Keratinocyte (primary cell): Measurements from ENCODE around the gene KCNMB3. TPM values are rescaled to one million over a fixed set of nuclear protein-coding genes. Genes with fewer than 3 reads are reported as not detected.

ENCODE experiments used
- DNase-seq: peaks from one replicate; pipeline ENCODE4 v3.0.0-alpha.2; 2011; ENCODE audit warnings: low read depth, missing footprints, low spot score
- FAIRE-seq: peaks from 2 replicates; lab custom pipeline; 2011; peaks lifted over from hg19 to GRCh38; lab: Jason Lieb, UNC
- H2AFZ ChIP-seq: 2 replicates; pipeline ENCODE4 v1.6.0; 2012; ENCODE audit warnings: low read length, control low read depth, inconsistent platforms; ENCODE audit not compliant: control insufficient read depth
- H3K27ac ChIP-seq: 2 replicates; pipeline ENCODE4 v1.5.1; 2011; ENCODE audit warnings: low read length; ENCODE audit not compliant: control insufficient read depth, insufficient read depth
- H3K27me3 ChIP-seq: 3 replicates; pipeline ENCODE4 v1.6.0; 2011; ENCODE audit warnings: low read length; ENCODE audit not compliant: control insufficient read depth, insufficient read depth; ENCODE audit errors: extremely low read depth
- H3K36me3 ChIP-seq, 2 experiments: 2 replicates in 1 of 2; 3 replicates in 1 of 2; pipeline ENCODE4 v1.5.1; 2011; ENCODE audit warnings: low read length in 2 of 2, mild to moderate bottlenecking in 1 of 2; ENCODE audit not compliant: control insufficient read depth in 2 of 2, insufficient read depth in 2 of 2; ENCODE audit errors: extremely low read depth in 1 of 2
- H3K4me1 ChIP-seq: 3 replicates; pipeline ENCODE4 v1.5.1; 2011; ENCODE audit warnings: low read length; ENCODE audit not compliant: control insufficient read depth, insufficient read depth; ENCODE audit errors: extremely low read depth
- H3K4me2 ChIP-seq: 3 replicates; pipeline ENCODE4 v1.6.0; 2011; ENCODE audit warnings: low read depth, low read length; ENCODE audit not compliant: control insufficient read depth, insufficient read depth; ENCODE audit errors: extremely low read depth
- H3K4me3 ChIP-seq, 3 experiments: fragments of 200-600 bp in 1 of 3; sonication (generic) in 1 of 3; 2 replicates in 2 of 3; 3 replicates in 1 of 3; pipeline ENCODE4 v1.5.1; 2011 to 2016; ENCODE audit warnings: low read length in 3 of 3, mild to moderate bottlenecking in 3 of 3, control low read depth in 2 of 3, inconsistent platforms in 1 of 3, low read depth in 1 of 3, mixed read lengths in 1 of 3, mixed run types in 1 of 3, moderate library complexity in 1 of 3; ENCODE audit not compliant: control insufficient read depth in 2 of 3, insufficient read depth in 2 of 3; ENCODE audit errors: extremely low read depth in 1 of 3
- H3K79me2 ChIP-seq: 2 replicates; pipeline ENCODE4 v1.6.0; 2012; ENCODE audit warnings: low read length; ENCODE audit not compliant: control insufficient read depth, insufficient read depth
- H3K9ac ChIP-seq: 3 replicates; pipeline ENCODE4 v1.6.0; 2011; ENCODE audit warnings: low read length; ENCODE audit not compliant: control insufficient read depth, insufficient read depth; ENCODE audit errors: extremely low read depth
- H3K9me1 ChIP-seq: 3 replicates; pipeline ENCODE4 v1.6.0; 2011; ENCODE audit warnings: low read length; ENCODE audit not compliant: control insufficient read depth, insufficient read depth; ENCODE audit errors: extremely low read depth
- H3K9me3 ChIP-seq: 2 replicates; pipeline ENCODE4 v1.5.1; 2012; ENCODE audit warnings: low read depth, low read length; ENCODE audit not compliant: control insufficient read depth
- H4K20me1 ChIP-seq: 3 replicates; pipeline ENCODE4 v1.6.0; 2011; ENCODE audit warnings: low read length; ENCODE audit not compliant: control insufficient read depth, insufficient read depth; ENCODE audit errors: extremely low read depth
- CTCF ChIP-seq, 3 experiments: IDR thresholded peaks in 1 of 3; conservative IDR thresholded peaks in 1 of 3; optimal IDR thresholded peaks in 1 of 3; 2 replicates in 2 of 3; 3 replicates in 1 of 3; pipeline versions ENCODE3 to v1.5.1; 2011; ENCODE audit warnings: low read length in 3 of 3, mild to moderate bottlenecking in 3 of 3, moderate library complexity in 2 of 3, control low read depth in 1 of 3, inconsistent platforms in 1 of 3; ENCODE audit not compliant: insufficient read depth in 2 of 3; ENCODE audit errors: extremely low read depth in 1 of 3
- EZH2 ChIP-seq: IDR thresholded peaks from one replicate; pipeline ENCODE4 v1.6.1; 2012; ENCODE audit warnings: inconsistent platforms, mild to moderate bottlenecking, low read length, moderate library complexity
- dilution Hi-C: fragments of 300-500 bp; cut with MboI; formaldehyde crosslinking; loops from one replicate; pipeline ENCODE4 v1.7.0; 2020; ENCODE audit warnings: low sequenced_read_pairs; ENCODE audit not compliant: extremely low pct_ligation_motif_present
- polyA plus RNA-seq, 5 experiments: library from polyadenylated mRNA; depleted of rRNA in 3 of 5; stranded (reverse) in 3 of 5; stranded (forward) in 1 of 5; unstranded in 1 of 5; fragments of >200 nt; gene quantifications; 1 replicate in 1 of 5; 2 replicates in 3 of 5; 3 replicates in 1 of 5; pipeline versions ENCODE4 v1.2.1 to v1.2.3, GENCODE V29; 2011 to 2012; ENCODE audit warnings: missing spikeins in 2 of 5, low read depth in 1 of 5, low replicate concordance in 1 of 5

KCNMB3 gene
- polyA plus RNA-seq, 1 donor (not counting 4 experiments of a cell fraction or from before 2014, with no cell fraction given) = 1.00 TPM

GRCh38 chr3:179299316-179299715 is 48.4 kb upstream of the KCNMB3 start:
- dilution Hi-C loops = no loop called here
- Histone ChIP-seq H3K4me3 (no peak overlapping the region), H3K9ac (no peak overlapping the region), H3K4me2 (no peak overlapping the region), H3K4me1 (no peaks in the 10 kb centered on the region), H3K27me3 (no peaks in the 10 kb centered on the region), H3K9me3 (no peaks in the 10 kb centered on the region), H2AFZ (no peak overlapping the region), H3K36me3 (no peaks in the 10 kb centered on the region), H3K27ac (no peak overlapping the region), H3K79me2 (no peaks in the 10 kb centered on the region), H4K20me1 (no peaks in the 10 kb centered on the region), H3K9me1 (no peaks in the 10 kb centered on the region)
- TF ChIP-seq EZH2 = no peak
- TF ChIP-seq CTCF (optimal IDR thresholded peaks at IDR 0.05 in 1 of 3, IDR thresholded peaks at IDR 0.05 in 1 of 3, conservative IDR thresholded peaks at IDR 0.05 in 1 of 3; ENCODE audit: extremely low read depth in 1 of 3, insufficient read depth in 2 of 3, low read length in 3 of 3) = no peak
- FAIRE-seq (no peak), DNase-seq (no peak)

GRCh38 chr3:179297971-179298725 is 47.2 kb upstream of the KCNMB3 start:
- no peak overlapping the region for H3K27ac ChIP-seq
- H3K4me1 ChIP-seq = no peaks in the 10 kb centered on the region
- H3K9me1 ChIP-seq = no peaks in the 10 kb centered on the region
- H4K20me1 ChIP-seq = no peaks in the 10 kb centered on the region
- H3K9me3 ChIP-seq = no peaks in the 10 kb centered on the region
- dilution Hi-C loops = no loop called here
- no peak overlapping the region for H3K4me2 ChIP-seq
- no peaks in the 10 kb centered on the region for H3K36me3 ChIP-seq
- no peak overlapping the region for H2AFZ ChIP-seq
- DNase-seq (no peak), FAIRE-seq (no peak)
- no peak overlapping the region for H3K9ac ChIP-seq
- H3K27me3 ChIP-seq = no peaks in the 10 kb centered on the region
- H3K79me2 ChIP-seq = no peaks in the 10 kb centered on the region
- H3K4me3 ChIP-seq = no peak overlapping the region
- no peak for TF ChIP-seq EZH2
- no peak for TF ChIP-seq CTCF (optimal IDR thresholded peaks at IDR 0.05 in 1 of 3, IDR thresholded peaks at IDR 0.05 in 1 of 3, conservative IDR thresholded peaks at IDR 0.05 in 1 of 3; ENCODE audit: extremely low read depth in 1 of 3, insufficient read depth in 2 of 3, low read length in 3 of 3)
